GM21786 (cell line): ENCODE results near the gene IQGAP2.
"Not testable (repeated sequence)": the region's sequence is repeated elsewhere in the genome, so short reads cannot be mapped to it uniquely, and the experiment has no call there.

ENCODE experiments used
- ATAC-seq: cut with Tn5 transposase; IDR thresholded peaks from one replicate; pipeline ENCODE4 v1.9.1; 2021; ENCODE audit not compliant: unreplicated experiment

Gene IQGAP2

DNA sequence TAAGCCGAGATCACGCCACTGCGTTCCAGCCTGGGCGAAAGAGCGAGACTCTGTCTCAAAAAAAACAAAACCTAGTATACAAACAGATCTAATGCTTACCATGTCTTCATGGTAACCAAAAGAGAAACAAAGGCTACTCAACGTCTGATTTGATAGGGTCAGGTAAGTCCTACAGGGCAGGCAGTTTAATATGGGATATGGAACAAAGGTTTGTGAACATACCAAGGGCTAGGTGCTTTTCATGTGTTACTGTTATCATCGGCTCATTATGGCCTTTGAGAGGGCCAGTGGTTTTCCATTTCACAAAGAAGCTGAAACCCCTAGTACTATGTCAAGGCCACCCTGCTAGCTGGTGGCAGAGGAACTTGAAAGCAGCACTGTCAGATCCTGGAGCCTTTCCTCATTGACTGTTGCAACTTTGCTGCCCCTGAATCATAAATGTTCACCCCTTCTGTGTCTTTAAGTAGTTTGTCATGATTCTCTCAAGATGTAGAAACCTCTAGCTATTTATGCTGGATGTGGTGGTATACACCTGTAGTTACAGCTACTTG, 5.1 kb downstream of the IQGAP2 start:
- no peak for ATAC-seq

DNA sequence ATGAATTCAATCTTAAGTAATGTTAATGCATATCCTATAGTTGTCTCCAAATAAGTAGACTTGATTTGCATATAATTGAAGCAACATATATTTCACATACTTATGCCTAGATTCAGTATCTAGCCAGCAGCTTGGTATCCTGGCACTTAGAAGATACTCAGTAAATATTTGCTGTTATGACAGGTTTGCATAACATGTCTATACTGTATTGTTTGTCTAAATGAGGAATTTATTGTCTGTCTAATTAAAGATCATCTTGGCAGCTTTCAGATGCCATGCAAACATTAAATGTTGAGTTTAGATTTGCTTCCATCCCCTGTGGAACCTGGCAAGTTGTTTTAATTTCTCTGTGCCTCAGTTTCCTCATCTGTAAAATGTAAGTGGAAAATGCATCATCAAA, 9.4 kb downstream of the IQGAP2 start:
- ATAC-seq = no peak

DNA sequence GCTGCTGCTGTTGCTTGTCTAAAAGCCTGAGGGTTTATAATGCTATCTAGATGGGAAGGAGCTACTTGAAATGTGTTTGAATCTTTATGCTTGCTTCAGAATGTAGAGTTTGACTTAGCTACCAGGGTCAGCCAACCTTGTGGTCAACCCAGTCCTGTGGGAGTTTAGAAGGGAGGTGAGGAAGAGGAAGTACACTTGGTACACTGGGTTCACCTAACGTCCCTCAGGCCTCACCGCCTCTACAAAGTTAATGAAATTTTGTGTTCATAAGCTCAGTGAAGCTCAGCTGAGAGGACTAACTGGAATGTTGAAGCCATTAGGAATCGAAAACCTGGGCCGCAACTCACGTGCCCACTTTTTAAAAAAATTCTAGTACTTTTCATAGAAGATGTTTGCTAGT, 10.7 kb downstream of the IQGAP2 start:
- ATAC-seq = no peak

DNA sequence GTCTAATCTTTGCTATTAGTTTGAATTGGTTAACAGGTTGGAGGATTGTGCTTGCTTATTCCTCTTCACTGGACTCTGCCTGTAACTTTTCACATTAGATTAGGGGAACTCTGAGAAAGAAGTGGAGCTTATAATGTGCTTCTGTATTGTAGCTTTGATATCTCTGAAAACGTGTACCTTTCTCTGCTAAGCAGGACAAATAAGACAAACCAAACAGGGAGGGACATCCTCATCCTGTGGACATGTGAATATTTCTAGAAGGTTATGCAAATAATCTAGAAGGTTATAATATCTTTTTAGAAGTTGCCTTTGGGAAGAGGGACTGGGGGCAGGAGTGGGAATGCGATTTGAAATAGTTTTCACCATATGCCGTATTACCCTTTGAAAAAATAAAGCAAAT, 11.7 kb downstream of the IQGAP2 start:
- ATAC-seq = no peak

DNA sequence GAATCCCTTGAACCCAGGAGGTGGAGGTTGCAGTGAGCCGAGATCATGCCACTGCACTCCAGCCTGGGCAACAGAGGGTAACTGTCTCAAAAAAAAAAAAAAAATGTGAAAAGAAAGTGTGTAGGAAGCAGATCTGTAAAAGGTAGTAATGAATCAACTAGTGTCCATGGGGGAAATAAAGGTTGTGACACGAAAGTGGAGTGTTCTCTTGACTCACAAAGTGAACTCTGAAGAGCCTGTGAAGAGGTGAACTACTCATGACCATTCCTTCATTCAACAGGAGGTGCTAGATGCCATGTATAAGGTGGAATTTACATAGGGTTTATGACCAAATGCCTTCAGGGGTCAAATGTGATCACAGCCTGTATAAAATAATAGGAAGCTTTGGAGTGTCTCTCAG, 12.8 kb downstream of the IQGAP2 start:
- ATAC-seq = no peak

DNA sequence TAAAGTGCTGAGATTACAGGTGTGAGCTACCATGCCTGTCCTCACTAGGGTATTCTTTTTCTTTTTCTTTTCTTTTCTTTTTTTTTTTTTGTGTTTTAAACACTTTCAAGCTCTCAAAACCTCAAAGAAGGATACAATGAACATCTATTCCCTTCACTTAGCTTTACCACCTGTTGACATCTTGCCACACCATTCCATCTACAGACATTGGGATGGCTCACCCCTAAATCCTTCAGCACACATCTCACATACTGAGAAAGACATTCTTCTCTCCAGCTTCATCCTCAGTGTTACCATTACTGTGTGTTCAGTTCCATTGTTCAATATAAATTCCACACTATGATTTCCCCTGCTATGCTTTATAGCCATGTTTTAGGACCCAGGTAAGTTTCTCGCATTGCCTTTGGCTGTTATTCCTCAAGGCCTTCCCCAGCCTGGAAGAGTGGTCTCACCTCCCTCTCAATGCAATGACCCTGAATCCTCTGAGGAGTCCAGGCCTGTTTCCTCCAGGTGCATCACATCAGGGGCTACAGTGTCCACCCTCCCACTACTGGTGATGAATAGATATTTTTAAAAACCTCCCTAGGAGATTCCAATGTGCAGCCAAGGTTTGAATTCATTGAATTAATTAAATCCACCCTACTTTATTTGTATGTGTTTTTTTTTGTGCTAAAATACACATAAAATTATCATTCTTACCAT, 16.7 kb downstream of the IQGAP2 start:
- no peak for ATAC-seq

DNA sequence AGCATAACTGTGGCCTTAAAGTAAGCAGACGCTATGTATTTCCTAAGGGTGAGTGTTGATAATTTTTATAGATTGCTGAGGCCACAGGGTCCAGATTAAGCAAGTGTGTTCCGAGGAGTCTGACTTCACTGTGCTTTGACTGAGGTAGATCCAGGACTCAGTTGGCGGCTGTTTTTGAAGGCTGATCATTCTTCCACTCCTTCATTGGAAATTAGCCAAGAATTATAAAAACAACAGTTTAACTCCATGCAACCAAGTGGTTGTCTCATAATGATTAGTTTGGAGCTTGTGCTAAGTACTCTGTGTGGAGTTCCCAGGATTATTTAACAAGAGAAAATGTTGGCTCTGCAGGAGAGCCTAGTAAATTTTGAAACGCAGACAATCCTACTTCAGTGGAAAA, 19.1 kb downstream of the IQGAP2 start:
- ATAC-seq = no peak

DNA sequence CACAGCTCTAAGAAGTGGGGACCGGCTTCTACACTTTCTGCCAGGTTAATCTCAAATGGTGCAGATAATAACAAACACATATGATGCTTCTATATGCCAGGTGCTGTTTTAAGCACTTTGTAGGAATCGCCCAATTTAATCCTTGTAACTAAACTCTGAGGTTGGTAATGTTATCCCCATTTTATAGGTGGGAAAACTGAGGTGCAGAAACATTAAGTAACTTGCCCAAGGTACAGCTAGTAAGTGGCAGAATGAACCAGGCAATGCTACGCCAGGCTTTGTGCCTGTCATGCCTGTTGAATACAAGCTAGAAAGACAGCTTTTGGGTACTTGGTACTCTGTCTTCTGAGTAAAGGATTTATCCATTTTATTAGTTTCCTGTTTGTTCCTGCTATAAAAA, 19.7 kb downstream of the IQGAP2 start:
- ATAC-seq = no peak

DNA sequence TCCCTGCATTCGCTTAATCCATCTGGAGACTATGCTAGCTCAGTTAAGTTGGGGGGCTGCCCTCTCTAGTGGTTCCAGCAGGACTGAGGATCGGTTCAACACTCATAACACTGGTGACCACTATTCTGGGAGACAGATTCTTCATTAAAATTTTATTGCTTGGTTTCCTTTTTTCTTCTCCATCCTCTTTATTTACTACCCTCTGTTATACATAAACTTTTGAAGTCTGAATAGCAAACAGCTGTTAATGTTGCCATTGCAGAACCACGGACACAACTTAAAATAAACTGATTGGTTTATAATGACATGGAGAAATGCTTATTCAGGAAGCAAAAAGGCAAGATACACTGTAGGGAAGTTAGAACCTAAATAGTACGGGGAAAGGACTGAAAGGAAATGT, 22.1 kb downstream of the IQGAP2 start:
- no peak for ATAC-seq

DNA sequence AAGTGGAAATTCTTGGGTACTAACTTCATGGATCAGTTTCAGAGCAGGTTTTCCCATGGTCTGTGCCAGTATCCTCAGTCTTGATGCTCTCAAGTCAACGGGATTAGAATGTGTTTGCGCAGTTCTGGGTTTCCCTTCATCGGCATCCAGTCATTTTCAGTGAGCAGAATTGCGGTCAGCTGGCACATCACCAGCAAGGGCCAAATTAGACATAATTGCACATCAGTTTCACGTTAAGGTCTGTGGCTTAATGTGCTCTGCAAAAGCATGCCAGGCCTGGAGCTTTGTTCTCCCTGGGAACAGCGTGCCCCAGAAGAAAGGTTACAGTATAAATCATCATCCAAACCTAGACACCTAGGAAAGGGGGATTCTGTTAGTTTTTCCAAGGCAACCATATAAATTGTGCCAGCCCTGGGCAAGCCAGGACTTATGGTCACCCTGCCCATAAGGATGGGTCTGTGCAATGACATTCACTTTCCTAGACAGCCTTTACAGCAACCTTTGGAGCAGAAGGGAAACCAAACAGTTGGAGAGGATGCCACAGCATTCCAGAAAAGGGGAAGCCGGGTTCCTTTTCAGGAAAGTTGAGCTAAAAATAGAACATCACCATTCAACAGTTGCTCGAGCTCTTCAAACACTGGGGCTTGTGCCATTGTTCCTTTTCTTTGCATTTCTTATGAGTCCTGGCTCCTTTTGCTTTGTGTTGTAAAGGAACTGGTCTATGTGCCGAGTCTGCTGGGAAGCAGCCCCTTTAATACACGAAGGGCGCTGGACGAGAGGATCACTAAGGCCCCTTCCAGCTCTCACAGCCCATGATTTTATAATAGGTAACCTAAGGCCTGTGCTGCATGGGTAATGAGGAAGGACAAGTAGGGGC, 23.1 kb downstream of the IQGAP2 start:
- no peak for ATAC-seq

DNA sequence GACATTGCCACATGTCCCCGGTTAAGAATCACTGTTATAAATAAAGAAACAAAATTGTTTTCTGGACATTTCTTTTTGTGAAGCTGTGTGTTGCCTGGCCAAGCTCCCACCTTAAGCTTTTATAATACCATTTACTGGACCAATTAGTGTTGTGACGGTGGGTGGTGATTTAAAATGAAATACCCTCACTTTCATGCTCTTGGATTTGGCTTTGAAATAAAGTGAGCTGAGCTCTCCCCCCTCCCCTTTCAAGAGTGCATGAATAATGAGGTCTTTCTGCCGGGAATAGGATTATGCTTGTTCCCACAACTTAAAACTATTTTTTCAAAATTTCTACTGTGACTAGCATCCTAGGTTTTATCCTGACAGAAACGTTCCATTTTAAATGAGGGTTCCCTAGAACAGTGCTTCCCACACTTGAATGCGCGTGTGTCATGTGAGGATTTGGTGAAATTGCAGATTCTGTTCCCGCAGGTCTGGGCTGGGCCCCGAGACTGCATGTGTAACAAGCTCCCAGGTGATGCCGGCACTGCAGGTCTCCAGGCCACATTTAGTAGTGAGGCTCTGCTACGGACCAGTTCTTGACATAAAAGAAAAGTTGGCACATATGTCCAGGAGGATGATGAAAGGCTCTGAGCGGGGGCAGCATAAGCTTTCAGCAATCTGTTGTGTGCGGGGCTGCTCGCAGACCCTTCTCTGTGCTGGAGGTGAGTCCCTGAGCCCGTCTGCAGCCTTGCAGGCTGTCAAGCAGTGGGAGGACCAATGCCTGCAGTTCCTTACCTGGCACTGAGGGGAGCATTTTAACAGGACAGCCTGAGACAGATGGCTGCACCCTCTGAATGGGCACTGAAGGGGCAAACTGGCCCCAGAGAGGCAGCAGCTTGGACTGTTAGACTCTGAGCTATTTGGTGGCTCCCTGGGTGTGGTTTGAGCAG, 24.4 kb downstream of the IQGAP2 start:
- ATAC-seq = no peak

DNA sequence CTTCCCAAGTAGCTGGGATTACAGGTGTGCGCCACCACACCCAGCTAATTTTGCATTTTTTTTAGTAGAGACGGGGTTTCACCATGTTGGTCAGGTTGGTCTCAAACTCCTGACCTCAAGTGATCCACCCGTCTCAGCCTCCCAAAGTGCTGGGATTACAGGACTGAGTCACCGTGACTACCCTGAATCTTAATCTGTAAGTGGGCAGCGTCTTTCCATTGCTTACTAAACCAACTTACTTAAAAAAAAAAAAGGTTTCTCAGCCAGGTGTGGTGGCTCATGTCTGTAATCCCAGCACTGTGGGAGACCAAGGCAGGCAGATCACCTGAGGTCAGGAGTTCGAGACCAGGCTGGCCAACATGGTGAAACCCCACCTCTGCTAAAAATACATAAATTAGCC, 25.5 kb downstream of the IQGAP2 start:
- ATAC-seq = not testable (repeated sequence)

DNA sequence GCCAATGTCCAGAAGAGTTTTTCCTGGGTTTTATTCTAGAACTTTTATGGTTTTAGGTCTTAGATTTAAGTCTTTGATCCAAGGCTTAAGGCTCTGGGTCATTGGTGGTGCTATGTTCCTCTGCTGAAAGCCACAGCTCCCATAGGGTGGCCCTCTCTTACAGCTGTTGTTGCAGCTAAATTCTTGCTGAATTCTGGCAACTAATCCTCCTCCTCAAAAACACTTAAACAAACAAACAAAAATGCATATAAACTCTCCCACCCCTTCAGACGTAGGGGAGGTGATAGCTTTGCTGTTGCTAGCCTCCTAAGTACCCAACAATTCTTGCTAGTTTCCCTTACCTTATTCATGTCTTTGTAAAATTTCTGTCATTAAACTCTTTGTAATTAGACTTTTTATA, 30.2 kb downstream of the IQGAP2 start:
- no peak for ATAC-seq

DNA sequence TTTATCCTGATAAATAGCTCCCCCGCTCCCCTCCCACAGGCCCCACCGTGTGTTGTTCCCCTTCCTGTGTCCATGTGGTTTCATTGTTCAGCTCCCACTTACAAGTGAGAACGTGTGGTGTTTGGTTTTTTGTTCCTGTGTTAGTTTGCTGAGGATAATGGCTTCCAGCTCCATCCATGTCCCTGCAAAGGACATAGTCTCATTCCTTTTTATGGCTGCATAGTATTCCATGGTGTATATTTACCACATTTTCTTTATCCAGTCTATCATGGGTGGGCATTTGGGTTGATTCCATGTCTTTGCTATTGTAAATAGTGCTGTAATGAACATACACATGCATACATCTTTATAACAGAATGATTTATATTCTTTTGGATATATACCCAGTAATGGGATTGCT, 34.4 kb downstream of the IQGAP2 start:
- ATAC-seq = not testable (repeated sequence)

DNA sequence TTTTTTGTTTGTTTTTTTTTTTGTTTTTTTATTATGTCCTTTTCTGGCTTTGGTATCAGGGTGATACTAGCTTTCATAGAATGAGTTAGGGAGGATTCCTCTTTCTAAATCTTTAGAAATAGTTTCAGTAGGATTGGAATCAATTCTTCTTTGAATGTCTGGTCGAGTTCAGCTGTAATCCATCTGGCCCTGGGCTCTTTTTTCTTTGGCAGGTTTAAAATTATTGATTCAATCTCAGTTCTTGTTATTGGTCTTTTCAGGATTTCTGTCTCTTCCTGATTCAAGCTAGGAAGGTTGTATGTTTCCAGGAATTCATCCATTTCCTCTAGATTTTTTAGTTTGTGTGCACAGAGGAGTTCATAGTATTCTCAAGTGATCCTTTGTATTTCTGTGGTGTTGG, 34.9 kb downstream of the IQGAP2 start:
- ATAC-seq = no peak

DNA sequence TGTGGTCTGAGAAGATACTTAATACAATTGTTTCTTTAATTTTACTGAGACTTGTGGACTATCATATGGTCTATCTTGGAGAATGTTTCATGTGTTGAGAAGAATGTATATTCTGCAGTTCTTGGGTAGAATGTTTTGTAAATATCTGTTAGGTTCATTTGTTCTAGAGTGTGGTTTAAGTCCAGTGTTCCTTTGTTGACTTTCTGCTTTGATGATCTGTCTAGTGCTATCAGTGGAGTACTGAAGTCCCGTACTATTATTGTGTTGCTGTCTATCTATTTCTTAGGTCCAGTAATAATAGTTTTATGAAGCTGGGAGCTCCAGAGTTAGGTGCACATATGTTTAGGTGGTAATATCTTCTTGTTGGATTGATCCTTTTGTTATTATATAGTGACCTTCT, 36.1 kb downstream of the IQGAP2 start:
- ATAC-seq = no peak

DNA sequence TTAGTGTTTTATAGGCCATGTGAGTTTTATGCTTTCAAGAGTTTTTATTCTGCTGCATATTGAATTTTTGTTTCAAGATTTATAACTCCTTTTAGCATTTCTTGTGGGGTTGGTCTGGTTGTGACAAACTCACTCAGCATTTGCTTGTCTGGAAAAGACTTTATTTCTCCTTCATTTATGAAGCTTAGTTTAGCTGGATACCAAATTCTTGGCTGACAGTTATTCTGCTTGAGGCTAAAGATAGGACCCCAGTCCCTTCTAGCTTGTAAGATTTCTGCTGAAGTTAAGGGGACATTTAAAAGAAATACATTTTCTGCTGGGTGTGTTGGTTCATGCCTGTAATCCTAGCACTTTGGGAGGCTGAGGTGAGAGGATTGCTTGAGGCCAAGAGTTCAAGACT, 36.8 kb downstream of the IQGAP2 start:
- no peak for ATAC-seq

DNA sequence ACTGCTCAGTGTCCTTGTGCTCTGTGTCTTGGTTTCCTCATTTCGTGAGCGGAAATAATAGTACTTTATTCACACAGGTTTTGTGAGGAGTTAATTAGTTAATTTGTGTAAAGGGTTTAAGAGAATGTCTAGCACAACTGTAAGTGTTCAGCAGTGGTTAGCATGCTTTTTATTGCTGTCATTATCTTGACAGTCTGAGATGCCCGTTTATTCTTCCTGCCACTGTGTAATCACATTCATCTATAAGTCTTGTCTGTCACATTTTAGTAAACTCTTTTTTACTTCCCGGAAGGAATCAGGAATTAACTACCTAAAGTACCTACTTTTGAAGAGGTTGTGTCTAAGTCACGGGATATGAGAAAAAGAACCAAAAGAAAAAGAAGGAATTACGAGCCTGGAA, 38.0 kb downstream of the IQGAP2 start:
- no peak for ATAC-seq

DNA sequence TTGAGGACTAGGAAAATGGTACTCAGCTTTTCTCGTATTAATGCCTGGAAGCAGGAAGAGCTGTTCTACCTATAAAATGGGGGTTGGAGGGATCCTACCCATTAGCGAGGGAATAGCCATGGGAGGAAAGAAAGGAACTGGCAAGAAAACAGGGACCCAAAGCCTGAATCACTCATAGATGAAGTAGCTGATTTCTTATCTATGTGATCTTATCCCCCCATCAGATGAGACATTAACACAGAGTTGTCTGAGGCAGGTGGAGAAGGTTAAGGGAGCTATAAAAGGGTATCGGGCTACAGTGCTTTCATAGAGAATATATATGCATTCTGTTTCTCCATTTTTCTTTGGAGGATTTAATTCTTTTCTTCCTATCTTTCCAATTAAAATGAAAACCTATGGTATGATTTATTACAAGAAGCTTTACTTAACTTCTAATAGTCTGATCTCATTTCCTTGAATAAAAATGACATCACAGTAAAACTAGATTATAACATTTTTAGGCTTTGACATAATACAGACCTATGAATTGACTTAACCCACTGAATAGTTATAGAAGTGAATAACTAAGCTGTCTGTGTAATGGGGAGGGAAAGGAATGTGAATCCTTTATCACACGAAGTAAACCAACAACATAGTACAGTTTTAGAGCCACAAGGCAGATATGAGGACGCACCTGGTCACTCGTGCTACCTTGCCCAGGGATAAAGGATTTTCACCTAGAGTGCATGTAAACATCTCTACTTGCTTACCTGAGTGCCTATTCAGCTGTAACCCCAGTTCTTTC, 39.0 kb downstream of the IQGAP2 start:
- ATAC-seq = no peak

DNA sequence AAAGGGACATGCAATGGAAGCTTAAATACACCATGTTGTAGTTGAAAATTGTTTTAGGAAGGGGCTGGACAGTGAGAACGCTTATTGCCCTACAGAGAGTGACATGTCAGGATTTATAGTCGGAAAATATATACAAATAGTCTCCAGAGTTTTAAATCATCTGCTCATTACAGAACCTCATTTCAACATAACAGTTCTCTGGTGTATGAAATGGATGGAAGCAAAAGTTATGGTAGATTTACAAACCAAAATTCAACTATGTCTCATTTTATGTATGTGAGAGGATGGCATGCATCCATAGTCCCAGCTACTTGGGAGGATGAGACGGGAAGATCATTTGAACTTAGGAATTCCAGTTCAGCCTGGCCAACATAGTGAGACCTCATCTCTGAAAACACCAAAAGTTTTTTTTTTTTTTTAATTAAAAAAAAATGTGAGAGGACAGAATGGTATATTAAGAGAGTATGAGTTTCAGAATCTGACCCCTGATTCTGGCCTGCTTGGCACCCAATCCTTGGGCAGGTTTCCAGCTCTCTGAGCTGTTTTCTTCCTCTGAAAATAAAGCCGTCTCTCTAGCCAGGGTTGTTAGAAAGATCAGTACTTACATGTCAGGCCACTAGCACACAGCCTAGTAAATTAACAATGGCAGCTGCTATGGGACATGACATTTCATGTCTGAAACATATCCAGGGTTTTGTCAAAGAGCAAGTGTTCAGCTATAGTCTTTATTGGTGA, 40.1 kb downstream of the IQGAP2 start:
- ATAC-seq = no peak
